ENCODE results near the gene MRPL14. TPM values are rescaled to one million over a fixed set of nuclear protein-coding genes. Genes with fewer than 3 reads are reported as not detected.
"Not testable (repeated sequence)": the region's sequence is repeated elsewhere in the genome, so short reads cannot be mapped to it uniquely, and the experiment has no call there.

MRPL14 gene
- total RNA-seq, 2 experiments from 2014 or later: 51.3 to 87.2 TPM

DNA sequence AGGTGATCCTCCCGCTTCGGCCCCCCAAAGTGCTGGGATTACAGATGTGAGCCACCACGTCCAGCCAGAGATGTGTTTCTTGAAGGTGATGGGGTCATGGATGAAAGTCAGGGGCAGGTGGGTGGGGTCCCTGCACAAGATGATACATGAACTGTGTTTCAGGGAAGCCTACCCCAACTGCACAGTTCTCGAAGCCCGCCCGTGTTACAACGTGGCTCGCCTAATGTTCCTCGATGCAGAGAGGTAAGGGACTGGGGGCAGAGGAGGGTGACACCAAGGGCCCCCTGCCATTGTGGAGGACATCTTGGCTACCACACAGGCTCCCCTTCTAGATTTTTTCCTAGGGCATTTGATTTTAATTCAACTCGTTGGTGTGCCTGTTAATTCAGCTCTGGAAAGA, 19.4 kb upstream of the MRPL14 start:
- no peaks in the 10 kb centered on the region for H3K36me3 ChIP-seq (ENCODE audit: insufficient read depth, low read length)
- no peak overlapping the region for H3K4me3 ChIP-seq (ENCODE audit: low read depth, low read length, poor library complexity, severe bottlenecking)
- ChIA-PET CTCF (ENCODE audit: unreplicated experiment) (no interaction called here), POLR2A (no interaction called here)
- no TSS peak for BruUV-seq (replicated peaks)
- H3K27ac ChIP-seq (ENCODE audit: low read depth, low read length, poor library complexity, severe bottlenecking): no peak overlapping the region
- H3K9me2 ChIP-seq (ENCODE audit: insufficient read depth, low read length): no peaks in the 10 kb centered on the region
- no peaks in the 10 kb centered on the region for H3K79me2 ChIP-seq (ENCODE audit: insufficient read depth, low read depth, low read length)
- H3K9me3 ChIP-seq (ENCODE audit: low read length): no peaks in the 10 kb centered on the region
- TF ChIP-seq, protein P1, sequence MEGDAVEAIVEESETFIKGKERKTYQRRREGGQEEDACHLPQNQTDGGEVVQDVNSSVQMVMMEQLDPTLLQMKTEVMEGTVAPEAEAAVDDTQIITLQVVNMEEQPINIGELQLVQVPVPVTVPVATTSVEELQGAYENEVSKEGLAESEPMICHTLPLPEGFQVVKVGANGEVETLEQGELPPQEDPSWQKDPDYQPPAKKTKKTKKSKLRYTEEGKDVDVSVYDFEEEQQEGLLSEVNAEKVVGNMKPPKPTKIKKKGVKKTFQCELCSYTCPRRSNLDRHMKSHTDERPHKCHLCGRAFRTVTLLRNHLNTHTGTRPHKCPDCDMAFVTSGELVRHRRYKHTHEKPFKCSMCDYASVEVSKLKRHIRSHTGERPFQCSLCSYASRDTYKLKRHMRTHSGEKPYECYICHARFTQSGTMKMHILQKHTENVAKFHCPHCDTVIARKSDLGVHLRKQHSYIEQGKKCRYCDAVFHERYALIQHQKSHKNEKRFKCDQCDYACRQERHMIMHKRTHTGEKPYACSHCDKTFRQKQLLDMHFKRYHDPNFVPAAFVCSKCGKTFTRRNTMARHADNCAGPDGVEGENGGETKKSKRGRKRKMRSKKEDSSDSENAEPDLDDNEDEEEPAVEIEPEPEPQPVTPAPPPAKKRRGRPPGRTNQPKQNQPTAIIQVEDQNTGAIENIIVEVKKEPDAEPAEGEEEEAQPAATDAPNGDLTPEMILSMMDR (conservative IDR thresholded peaks at IDR 0.05; ENCODE audit: low read length): no peak
- no peak for TF ChIP-seq EZH2phosphoT487 (IDR thresholded peaks at IDR 0.05; ENCODE audit: borderline replicate concordance, low read depth, low read length)
- no peaks in the 10 kb centered on the region for H4K20me1 ChIP-seq (ENCODE audit: insufficient read depth, low read length)
- peaks cover 3% of the 10 kb centered on the region for H3K4me1 ChIP-seq (ENCODE audit: insufficient read depth, low read length, poor library complexity, severe bottlenecking)
- no peak for DNase-seq (ENCODE audit: low spot score)
- intact Hi-C loops (cut with micrococcal nuclease; ENCODE audit: unreplicated experiment): no loop called here
- H3K4me2 ChIP-seq (ENCODE audit: low read length): no peak overlapping the region
- H2AFZ ChIP-seq (ENCODE audit: low read length): no peak overlapping the region

DNA sequence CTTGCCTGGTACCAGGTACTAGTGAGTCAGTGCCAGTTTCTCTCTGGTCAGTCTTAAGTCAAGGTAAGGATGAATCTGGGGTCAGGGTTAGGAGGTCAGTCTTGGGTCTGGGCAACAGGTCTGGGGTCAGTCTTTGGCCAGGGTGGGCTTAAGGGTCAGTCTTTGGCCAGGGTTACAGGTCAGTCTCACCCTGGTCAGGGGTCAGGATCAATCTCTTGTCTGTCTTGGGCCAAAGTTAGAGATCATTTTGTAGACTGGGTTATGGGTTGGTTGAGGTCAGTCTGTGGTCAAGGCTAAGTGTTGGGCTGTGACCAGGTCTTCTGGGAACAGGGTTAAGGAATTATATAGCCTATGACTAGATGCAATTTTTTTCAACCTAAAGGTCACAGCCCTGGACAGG, 18.6 kb upstream of the MRPL14 start:
- TF ChIP-seq EZH2phosphoT487 (IDR thresholded peaks at IDR 0.05; ENCODE audit: borderline replicate concordance, low read depth, low read length): no peak
- TF ChIP-seq, protein P1 (conservative IDR thresholded peaks at IDR 0.05; ENCODE audit: low read length): no peak
- DNase-seq (ENCODE audit: low spot score): no peak
- POLR2A ChIA-PET: no interaction called here
- H3K9me2 ChIP-seq (ENCODE audit: insufficient read depth, low read length): no peaks in the 10 kb centered on the region
- no TSS peak for BruUV-seq (replicated peaks)
- H2AFZ ChIP-seq (ENCODE audit: low read length): no peak overlapping the region
- H3K9me3 ChIP-seq (ENCODE audit: low read length): no peaks in the 10 kb centered on the region
- CTCF ChIA-PET (ENCODE audit: unreplicated experiment): no interaction called here
- no peaks in the 10 kb centered on the region for H3K4me1 ChIP-seq (ENCODE audit: insufficient read depth, low read length, poor library complexity, severe bottlenecking)
- no peaks in the 10 kb centered on the region for H4K20me1 ChIP-seq (ENCODE audit: insufficient read depth, low read length)
- intact Hi-C loops (cut with micrococcal nuclease; ENCODE audit: unreplicated experiment): no loop called here
- H3K36me3 ChIP-seq (ENCODE audit: insufficient read depth, low read length): no peaks in the 10 kb centered on the region
- H3K4me3 ChIP-seq (ENCODE audit: low read depth, low read length, poor library complexity, severe bottlenecking): no peak overlapping the region
- no peak overlapping the region for H3K27ac ChIP-seq (ENCODE audit: low read depth, low read length, poor library complexity, severe bottlenecking)
- no peak overlapping the region for H3K4me2 ChIP-seq (ENCODE audit: low read length)
- no peaks in the 10 kb centered on the region for H3K79me2 ChIP-seq (ENCODE audit: insufficient read depth, low read depth, low read length)

DNA sequence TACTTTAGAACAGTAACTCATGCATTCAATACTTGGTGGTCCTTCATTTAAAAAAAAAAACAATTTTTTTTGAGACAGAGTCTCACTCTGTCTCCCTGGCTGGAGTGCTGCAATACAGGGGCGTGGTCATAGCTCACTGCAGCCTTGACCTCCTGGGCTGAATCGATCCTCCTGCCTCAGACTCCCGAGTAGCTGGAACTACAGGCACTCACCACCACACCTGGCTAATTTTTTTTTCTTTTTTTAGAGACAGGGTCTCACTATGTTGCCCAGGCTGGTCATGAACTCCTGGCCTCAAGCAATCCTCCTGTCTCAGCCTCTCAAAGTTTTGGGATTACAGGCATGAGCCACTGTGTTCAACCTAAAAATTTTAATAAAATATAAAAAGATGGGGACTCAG, 17.3 kb upstream of the MRPL14 start:
- H3K36me3 ChIP-seq (ENCODE audit: insufficient read depth, low read length); BruUV-seq (replicated peaks); H3K4me3 ChIP-seq (ENCODE audit: low read depth, low read length, poor library complexity, severe bottlenecking); H3K4me1 ChIP-seq (ENCODE audit: insufficient read depth, low read length, poor library complexity, severe bottlenecking); DNase-seq (ENCODE audit: low spot score); intact Hi-C loops (cut with micrococcal nuclease; ENCODE audit: unreplicated experiment); H3K9me2 ChIP-seq (ENCODE audit: insufficient read depth, low read length); CTCF ChIA-PET (ENCODE audit: unreplicated experiment); H3K4me2 ChIP-seq (ENCODE audit: low read length); H3K79me2 ChIP-seq (ENCODE audit: insufficient read depth, low read depth, low read length); H4K20me1 ChIP-seq (ENCODE audit: insufficient read depth, low read length); H3K9me3 ChIP-seq (ENCODE audit: low read length); H2AFZ ChIP-seq (ENCODE audit: low read length); H3K27ac ChIP-seq (ENCODE audit: low read depth, low read length, poor library complexity, severe bottlenecking): not testable (repeated sequence)
- POLR2A ChIA-PET: interaction anchor here (0.6 kb wide), 1 partner anchor 42 kb away, joined by 5 read pairs; no protein-coding TSS in a partner anchor

All from OCI-LY7 (cell line).